Fibroblast of skin of left biceps (primary cell): ENCODE data around the gene SUSD4.

Experiments
- DNase-seq, 2 experiments: peaks; one replicate each; pipeline ENCODE4 v3.0.0-alpha.2; 2013; ENCODE audit warnings: low read depth in 2 of 2

Gene SUSD4

GRCh38 chr1:223363057-223363855 is 720 bp downstream of the SUSD4 start:
- no peak for DNase-seq

- DNase-seq = no peak
These were observed 5.2 kb downstream of the SUSD4 start for GRCh38 chr1:223358826-223359225.

- no peak for DNase-seq
These were observed 8.3 kb downstream of the SUSD4 start for GRCh38 chr1:223355699-223356098.

DNA sequence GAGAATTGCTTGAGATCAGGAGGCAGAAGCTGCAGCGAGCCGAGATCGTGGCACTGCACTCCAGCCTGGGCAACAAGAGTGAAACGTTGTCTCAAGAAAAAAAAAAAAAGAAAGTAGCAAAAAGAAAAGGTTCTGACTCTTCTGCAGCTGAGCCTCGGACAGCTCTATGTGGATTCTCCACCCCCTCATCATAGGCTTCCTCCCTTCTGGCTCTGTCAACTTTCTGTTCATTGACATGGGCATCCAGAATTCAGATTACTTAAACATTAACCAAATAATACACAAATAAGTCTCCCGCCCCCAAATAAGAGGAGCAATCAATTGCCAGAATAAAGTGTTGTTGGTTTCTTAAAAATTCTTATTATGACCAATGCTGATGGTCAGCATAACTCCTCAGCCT is 10.0 kb downstream of the SUSD4 start:
- DNase-seq = no peak

- no peak for DNase-seq
These were observed 11.0 kb downstream of the SUSD4 start for GRCh38 chr1:223352944-223353343.

DNA sequence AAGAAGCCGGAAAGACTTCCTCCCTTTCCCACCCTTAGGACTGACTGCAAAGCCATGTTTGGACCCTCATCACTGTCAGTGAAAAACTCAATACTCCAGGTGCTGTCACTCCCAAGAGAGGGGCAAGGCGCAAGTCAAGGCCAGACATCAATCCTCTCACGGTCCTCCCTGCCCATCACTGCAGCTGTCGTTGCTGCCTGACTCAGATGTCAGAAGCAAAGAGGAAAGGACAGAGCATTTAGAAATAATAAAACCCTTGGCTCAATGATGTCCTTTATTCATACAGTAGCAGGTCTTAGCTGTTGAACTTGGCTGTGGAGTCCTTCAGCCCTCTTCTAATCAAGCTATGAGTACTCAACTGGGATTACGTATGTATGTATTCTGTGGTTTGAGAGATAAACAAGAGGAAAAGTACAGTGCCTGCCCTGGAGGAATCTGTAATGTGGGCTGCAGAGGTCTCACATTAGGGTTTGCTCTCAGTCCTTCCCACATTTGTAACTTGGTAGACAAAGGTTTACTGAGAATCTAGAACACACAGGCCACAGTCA is 13.5 kb downstream of the SUSD4 start:
- DNase-seq = no peak

DNA sequence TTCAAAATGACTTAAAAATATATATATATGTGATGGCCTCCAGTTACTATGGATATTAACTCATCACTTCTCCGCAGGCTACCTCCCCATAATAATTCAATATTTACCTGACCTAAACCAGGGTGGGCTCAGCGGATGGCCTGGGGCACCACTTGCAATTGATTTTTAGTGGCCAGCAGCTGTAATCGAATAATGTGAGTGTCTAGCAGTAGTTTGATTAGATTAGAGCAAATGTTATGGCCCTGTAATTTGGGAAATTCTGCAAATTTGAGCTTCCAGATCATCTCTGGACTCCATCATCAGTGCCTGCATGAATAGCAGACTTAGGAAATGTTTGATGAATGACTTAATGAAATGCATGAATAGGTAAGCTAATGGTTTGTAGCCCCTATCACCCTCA is 14.7 kb downstream of the SUSD4 start:
- no peak for DNase-seq

- DNase-seq = no peak
These were observed 15.5 kb downstream of the SUSD4 start for GRCh38 chr1:223348439-223348838.

DNA sequence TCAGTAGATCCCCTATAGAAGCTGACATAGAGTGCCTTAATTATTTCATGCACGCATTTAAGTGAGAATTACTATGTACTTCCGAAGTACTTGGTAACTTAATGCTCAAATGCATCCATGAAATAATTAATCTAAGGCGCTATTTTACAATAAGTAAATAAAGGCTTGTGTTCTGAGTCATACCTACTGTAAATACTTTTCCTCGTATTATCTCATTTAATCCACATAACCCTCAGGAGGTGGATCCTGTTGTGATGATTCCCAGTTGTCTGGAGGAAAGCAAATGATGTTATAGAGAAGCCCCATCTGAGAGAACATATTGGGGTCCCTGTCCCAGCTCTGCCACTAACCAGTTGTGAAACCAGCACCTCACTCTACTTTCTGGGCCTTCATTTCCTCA is 16.4 kb downstream of the SUSD4 start:
- DNase-seq = no peak

DNA sequence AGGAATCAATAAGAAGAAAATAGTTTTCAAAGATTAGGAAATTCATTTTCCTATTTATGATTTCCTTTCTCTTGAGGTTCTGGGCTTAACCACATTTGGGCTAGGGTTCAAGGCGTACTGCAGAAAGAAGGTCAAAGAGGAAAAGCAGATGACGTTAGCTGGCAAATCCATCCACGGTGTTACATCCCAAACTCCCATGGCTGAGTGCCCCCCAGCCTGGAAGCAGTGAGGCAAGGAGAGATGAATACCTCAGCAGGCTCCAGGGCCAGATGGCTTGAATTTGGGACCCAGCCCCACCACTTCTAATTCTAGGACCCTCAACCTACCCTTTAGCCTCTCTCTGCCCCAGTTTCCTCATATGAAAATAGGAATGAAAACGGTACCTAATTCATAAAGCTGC is 17.7 kb downstream of the SUSD4 start:
- DNase-seq = no peak

- DNase-seq = no peak
These were observed 18.3 kb downstream of the SUSD4 start for GRCh38 chr1:223345720-223346119.

GRCh38 chr1:223344491-223344890 is 19.5 kb downstream of the SUSD4 start:
- no peak for DNase-seq

GRCh38 chr1:223343692-223344091 is 20.3 kb downstream of the SUSD4 start:
- no peak for DNase-seq

GRCh38 chr1:223341121-223341520 is 22.9 kb downstream of the SUSD4 start:
- DNase-seq = no peak

- DNase-seq = no peak
These were observed 23.3 kb downstream of the SUSD4 start for GRCh38 chr1:223340637-223341036.

- no peak for DNase-seq
These were observed 24.1 kb downstream of the SUSD4 start for GRCh38 chr1:223339861-223340260.

GRCh38 chr1:223338811-223339746 is 24.9 kb downstream of the SUSD4 start:
- no peak for DNase-seq

GRCh38 chr1:223337174-223337869 is 26.7 kb downstream of the SUSD4 start:
- DNase-seq = no peak

DNA sequence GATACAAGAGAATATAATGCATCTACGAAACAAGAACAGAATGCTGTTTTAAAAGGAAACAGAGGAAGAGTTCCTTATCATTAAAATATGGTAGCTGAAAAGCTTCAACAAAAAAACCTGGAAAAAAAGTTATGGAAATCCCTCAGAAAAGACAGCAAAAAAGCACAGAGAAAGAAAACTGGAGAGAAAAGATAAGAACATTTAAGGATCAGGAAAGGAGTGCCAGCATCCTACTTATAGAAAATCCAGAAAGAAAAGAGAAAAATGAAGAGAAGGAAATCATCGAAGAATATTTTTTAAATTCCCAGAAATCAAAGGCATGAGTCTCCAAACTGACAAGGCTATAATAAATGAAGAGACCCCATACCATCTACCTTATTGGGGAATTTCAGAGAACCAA is 29.8 kb downstream of the SUSD4 start:
- DNase-seq = no peak

- DNase-seq = no peak
These were observed 31.0 kb downstream of the SUSD4 start for GRCh38 chr1:223332997-223333396.

DNA sequence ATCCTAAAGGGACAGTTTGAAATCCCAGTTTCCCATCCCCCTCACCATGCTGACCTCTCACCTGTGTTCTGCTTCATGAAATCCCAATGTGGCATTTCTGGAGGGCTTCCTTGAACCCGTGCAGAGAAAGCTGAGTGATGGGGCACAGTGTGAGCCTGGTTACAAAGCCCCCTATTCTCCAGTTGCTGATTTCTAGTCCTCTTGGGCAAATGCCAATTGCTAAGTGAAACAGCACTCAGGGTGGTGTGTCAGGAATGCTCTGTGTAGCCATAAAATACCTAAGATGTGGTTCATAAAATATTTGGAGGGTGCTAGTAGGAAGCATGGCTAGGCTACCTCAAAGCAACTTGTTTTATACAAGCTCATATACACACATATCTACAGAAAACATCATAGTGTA is 32.0 kb downstream of the SUSD4 start:
- peak; percentile 39 to 43 for DNase-seq

DNA sequence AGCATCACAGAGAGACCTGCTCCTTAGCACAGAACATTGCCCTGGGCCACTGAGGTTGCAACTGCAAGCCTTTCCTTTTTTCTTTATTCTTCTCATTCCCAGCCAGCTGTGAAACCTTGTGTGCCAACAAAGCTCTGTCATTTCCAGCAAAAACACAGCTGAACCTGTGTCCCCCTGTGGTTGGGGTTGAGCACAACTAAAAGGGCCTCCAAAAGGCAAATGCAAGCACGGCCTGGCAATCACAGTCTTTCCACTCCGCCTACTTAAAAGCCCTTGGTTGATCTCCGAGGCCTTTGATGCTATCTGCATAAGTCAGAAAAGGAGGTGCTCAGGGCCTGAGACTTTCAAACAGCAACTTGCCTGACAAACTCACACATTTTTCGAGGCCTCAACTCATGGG is 32.7 kb downstream of the SUSD4 start:
- no peak for DNase-seq
